Tracheal epithelial cell (primary cell): ENCODE results near the gene F10. TPM values are rescaled to one million over a fixed set of nuclear protein-coding genes. Genes with fewer than 3 reads are reported as not detected.

ENCODE experiments used
- total RNA-seq: library from RNA; depleted of rRNA; stranded (reverse); fragments of >200 nt; gene quantifications from 2 replicates; pipeline ENCODE4 v1.2.1, GENCODE V29; 2014

F10 gene
- not detected in 2 replicates for total RNA-seq

DNA sequence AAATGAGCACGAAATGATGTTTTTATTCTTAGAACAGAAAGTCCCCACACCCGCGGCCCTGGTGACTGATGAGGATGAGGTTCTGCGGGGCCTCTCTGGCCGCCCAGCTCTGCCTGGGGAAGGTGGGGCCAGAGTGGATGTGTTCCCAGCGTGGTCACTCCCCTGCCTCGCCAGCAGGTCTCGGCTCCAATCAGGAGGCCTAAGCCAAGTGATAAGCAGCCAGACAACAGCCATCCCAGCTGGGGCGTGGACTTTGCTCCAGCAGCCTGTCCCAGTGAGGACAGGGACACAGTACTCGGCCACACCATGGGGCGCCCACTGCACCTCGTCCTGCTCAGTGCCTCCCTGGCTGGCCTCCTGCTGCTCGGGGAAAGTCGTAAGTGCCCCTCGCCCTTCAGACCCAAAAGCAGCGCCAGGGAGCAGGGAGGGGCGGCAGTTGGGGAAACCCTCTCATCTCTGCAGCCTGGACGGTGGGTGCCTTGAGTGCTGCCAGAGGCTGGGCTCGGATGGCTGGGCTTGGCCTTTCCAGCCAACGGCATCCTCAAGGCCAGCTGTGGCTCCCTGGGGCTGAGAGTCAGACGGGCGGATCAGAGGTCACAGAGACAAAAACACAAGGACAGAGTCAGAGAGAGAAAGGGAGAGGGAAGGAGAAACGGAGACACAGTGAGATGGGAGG is at the start of gene F10:
Gene F10, plus strand, starts transcription at position 250 of the 676 bp plus-strand sequence. Its CDS starts 57 bp downstream, at position 307.

DNA sequence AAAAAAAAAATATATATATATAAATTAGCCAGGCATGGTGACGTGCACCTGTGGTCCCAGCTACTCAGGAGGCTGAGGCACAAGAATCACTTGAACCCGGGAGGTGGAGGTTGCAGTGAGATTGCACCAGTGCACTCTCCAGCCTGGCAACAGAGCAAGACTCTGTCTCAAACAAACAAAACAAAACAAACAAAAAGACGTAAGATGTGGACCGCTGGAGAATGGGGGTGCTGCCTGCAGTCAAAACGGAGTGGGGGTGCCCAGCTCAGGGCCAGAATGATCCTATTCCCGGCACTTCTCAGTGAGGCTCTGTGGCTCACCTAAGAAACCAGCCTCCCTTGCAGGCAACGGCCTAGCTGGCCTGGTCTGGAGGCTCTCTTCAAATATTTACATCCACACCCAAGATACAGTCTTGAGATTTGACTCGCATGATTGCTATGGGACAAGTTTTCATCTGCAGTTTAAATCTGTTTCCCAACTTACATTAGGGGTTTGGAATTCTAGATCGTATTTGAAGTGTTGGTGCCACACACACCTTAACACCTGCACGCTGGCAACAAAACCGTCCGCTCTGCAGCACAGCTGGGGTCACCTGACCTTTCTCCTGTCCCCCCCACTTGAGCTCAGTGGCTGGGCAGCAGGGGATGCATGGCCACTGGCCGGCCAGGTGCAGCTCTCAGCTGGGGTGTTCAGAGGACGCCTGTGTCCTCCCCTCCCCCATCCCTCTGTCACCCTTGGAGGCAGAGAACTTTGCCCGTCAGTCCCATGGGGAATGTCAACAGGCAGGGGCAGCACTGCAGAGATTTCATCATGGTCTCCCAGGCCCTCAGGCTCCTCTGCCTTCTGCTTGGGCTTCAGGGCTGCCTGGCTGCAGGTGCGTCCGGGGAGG is 17.3 kb upstream of the F10 start, which contains the start of gene F7:
Gene F7, plus strand, starts transcription at position 760 of the 889 bp plus-strand sequence. Its CDS starts 51 bp downstream, at position 811.

GRCh38 chr13:113157929-113158747 is 35.5 kb downstream of the F10 start, which contains the start of gene PROZ:
TSS of gene PROZ (plus strand) at chr13:113158648. CDS start at chr13:113158661, 13 bp downstream.

Other genes with a start within 250 kb of the F10 start
- 1.4 TPM in 1 of 2 replicates, not detected in the other for gene MCF2L, start 153.6 kb upstream of the F10 start, total RNA-seq
- not detected in 2 replicates for gene F7, start 17.0 kb upstream of the F10 start, total RNA-seq
- not detected in 2 replicates for gene PROZ, start 35.8 kb downstream of the F10 start, total RNA-seq
- gene PCID2, start 85.9 kb downstream of the F10 start, total RNA-seq = 45.8 and 54.4 TPM in 2 replicates
- 186 and 195 TPM in 2 replicates for gene CUL4A, start 86.8 kb downstream of the F10 start, total RNA-seq
- gene LAMP1, start 174.4 kb downstream of the F10 start, total RNA-seq = 225 and 265 TPM in 2 replicates
- 6.3 and 14.3 TPM in 2 replicates for gene GRTP1, start 241.3 kb downstream of the F10 start, total RNA-seq